ENCODE results near the gene PCDHGA12. TPM values are rescaled to one million over a fixed set of nuclear protein-coding genes. Genes with fewer than 3 reads are reported as not detected.

Gene PCDHGA12
- total RNA-seq, result 7.6 TPM
- long read RNA-seq, full-length matches to known transcripts, result 3 of 4 reads
- long read RNA-seq, partial matches to known transcripts, result 0 of 4 reads
- long read RNA-seq, other reads (novel, unspliced or antisense), result 1 of 4 reads

- ATAC-seq (peak; percentile 81), DNase-seq (no peak)
- Histone ChIP-seq H3K27me3 (no peaks in the 10 kb centered on the region), H3K9me3 (peaks cover 37% of the 10 kb centered on the region), H3K27ac (no peak within 1 kb of the TSS), H3K36me3 (no peaks in the 10 kb centered on the region), H3K4me1 (no peaks in the 10 kb centered on the region), H3K4me3 (peak within 1 kb of the TSS; percentile 15)
- intact Hi-C loops (cut with DNase I), result no loop called here
- TF ChIP-seq CTCF (IDR thresholded peaks at IDR 0.05), result peak; percentile 38
These were observed at the start of gene PCDHGA12 for GRCh38 chr5:141430332-141431113. Gene PCDHGA12 (plus strand): TSS chr5:141430507. CDS start chr5:141430760, 253 bp downstream.

GRCh38 chr5:141382469-141383294, 47.6 kb upstream of the PCDHGA12 start, which contains the start of gene PCDHGA7:
Gene PCDHGA7 (plus strand): TSS chr5:141382742. CDS start chr5:141382900, 158 bp downstream.
- Histone ChIP-seq H3K27me3 (peaks cover 11% of the 10 kb centered on the region), H3K4me1 (no peaks in the 10 kb centered on the region), H3K4me3 (peak within 1 kb of the TSS; percentile 20), H3K36me3 (no peaks in the 10 kb centered on the region), H3K27ac (no peak within 1 kb of the TSS), H3K9me3 (peaks cover 23% of the 10 kb centered on the region)
- intact Hi-C loops (cut with DNase I), result no loop called here
- TF ChIP-seq CTCF (IDR thresholded peaks at IDR 0.05), result peak; percentile 13
- no peak for DNase-seq
- peak; percentile 29 for ATAC-seq

- ATAC-seq, result no peak
- no peak overlapping the region for H3K27ac ChIP-seq
- peaks cover 19% of the 10 kb centered on the region for H3K9me3 ChIP-seq
- H3K4me1 ChIP-seq, result no peaks in the 10 kb centered on the region
- DNase-seq, result no peak
- intact Hi-C loops (cut with DNase I), result no loop called here
- TF ChIP-seq CTCF (IDR thresholded peaks at IDR 0.05), result no peak
- peaks cover 11% of the 10 kb centered on the region for H3K27me3 ChIP-seq
- H3K36me3 ChIP-seq, result no peaks in the 10 kb centered on the region
- no peak overlapping the region for H3K4me3 ChIP-seq
These were observed 47.0 kb upstream of the PCDHGA12 start for GRCh38 chr5:141383345-141383744.

- Histone ChIP-seq H3K27me3 (peaks cover 11% of the 10 kb centered on the region), H3K36me3 (no peaks in the 10 kb centered on the region), H3K27ac (no peak overlapping the region), H3K9me3 (peaks cover 24% of the 10 kb centered on the region), H3K4me1 (no peaks in the 10 kb centered on the region), H3K4me3 (no peak overlapping the region)
- ATAC-seq, result no peak
- no peak for DNase-seq
- no peak for TF ChIP-seq CTCF (IDR thresholded peaks at IDR 0.05)
- intact Hi-C loops (cut with DNase I), result no loop called here
These were observed 45.6 kb upstream of the PCDHGA12 start for GRCh38 chr5:141384471-141385267.

Measured in upper lobe of right lung (tissue), 1 donor.